Activated naive CD8-positive, alpha-beta T cell (primary cell): ENCODE results near the gene ATRNL1.
"Not testable (repeated sequence)": the region's sequence is repeated elsewhere in the genome, so short reads cannot be mapped to it uniquely, and the experiment has no call there.

ENCODE experiments used
- H3K27ac Mint-ChIP-seq: one replicate; pipeline ENCODE4 v1.8.0; 2021; ENCODE audit warnings: mixed read lengths
- H3K27me3 Mint-ChIP-seq: one replicate; pipeline ENCODE4 v1.8.0; 2021; ENCODE audit warnings: mixed read lengths
- H3K36me3 Mint-ChIP-seq: one replicate; pipeline ENCODE4 v1.8.0; 2021; ENCODE audit warnings: mixed read lengths
- H3K4me1 Mint-ChIP-seq: one replicate; pipeline ENCODE4 v1.8.0; 2021; ENCODE audit warnings: low read depth, mixed read lengths
- H3K4me3 Mint-ChIP-seq: one replicate; pipeline ENCODE4 v1.8.0; 2021; ENCODE audit warnings: mild to moderate bottlenecking, mixed read lengths
- H3K9me3 Mint-ChIP-seq: one replicate; pipeline ENCODE4 v1.8.0; 2021; ENCODE audit warnings: low read depth, mixed read lengths

ATRNL1 gene

GRCh38 chr10:115398026-115398425 is 304.9 kb downstream of the ATRNL1 start:
- H3K27me3 Mint-ChIP-seq, result no peaks in the 10 kb centered on the region
- H3K36me3 Mint-ChIP-seq, result no peaks in the 10 kb centered on the region
- peaks cover 14% of the 10 kb centered on the region for H3K9me3 Mint-ChIP-seq
- no peak overlapping the region for H3K4me3 Mint-ChIP-seq
- no peaks in the 10 kb centered on the region for H3K4me1 Mint-ChIP-seq
- no peak overlapping the region for H3K27ac Mint-ChIP-seq

DNA sequence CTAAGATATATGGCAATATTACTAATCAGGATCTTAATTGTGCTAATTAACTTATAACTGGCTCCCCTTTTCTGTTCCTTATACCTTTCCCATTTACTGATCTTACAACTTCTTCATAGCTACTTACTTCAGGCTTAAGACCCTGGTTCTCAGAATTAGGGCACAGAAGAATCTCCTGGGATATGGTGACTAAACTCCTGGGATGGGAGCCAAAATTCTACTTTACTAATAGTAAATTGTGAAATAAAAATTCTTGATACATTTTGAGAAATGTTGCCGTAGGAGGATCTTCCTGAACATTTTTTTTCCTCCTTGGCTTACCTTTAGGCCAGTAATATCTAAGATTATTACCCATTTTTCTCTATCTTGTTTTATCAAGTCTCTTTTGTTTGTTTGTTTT is 309.5 kb downstream of the ATRNL1 start:
- Mint-ChIP-seq H3K27me3 (no peaks in the 10 kb centered on the region), H3K9me3 (peaks cover 9% of the 10 kb centered on the region), H3K36me3 (no peaks in the 10 kb centered on the region), H3K4me1 (no peaks in the 10 kb centered on the region), H3K4me3 (no peak overlapping the region), H3K27ac (no peak overlapping the region)

DNA sequence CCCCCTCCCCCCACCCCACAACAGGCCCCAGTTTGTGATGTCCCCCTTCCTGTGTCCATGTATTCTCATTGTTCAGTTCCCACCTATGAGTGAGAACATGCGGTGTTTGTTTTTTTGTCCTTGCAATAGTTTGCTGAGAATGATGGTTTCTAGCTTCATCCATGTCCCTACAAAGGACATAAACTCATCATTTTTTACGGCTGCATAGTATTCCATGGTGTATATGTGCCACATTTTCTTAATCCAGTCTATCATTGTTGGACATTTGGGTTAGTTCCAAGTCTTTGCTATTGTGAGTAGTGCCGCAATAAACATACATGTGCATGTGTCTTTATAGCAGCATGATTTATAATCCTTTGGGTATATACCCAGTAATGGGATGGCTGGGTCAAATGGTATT is 312.7 kb downstream of the ATRNL1 start:
- not testable (repeated sequence) for H3K27ac Mint-ChIP-seq, H3K4me3 Mint-ChIP-seq, H3K27me3 Mint-ChIP-seq, H3K4me1 Mint-ChIP-seq, H3K36me3 Mint-ChIP-seq, H3K9me3 Mint-ChIP-seq

- no peaks in the 10 kb centered on the region for H3K4me1 Mint-ChIP-seq
- no peak overlapping the region for H3K27ac Mint-ChIP-seq
- peaks cover 7% of the 10 kb centered on the region for H3K9me3 Mint-ChIP-seq
- no peak overlapping the region for H3K4me3 Mint-ChIP-seq
- no peaks in the 10 kb centered on the region for H3K36me3 Mint-ChIP-seq
- no peaks in the 10 kb centered on the region for H3K27me3 Mint-ChIP-seq
Observed at GRCh38 chr10:115409347-115409746, 316.2 kb downstream of the ATRNL1 start.

- H3K9me3 Mint-ChIP-seq, result peaks cover 28% of the 10 kb centered on the region
- H3K36me3 Mint-ChIP-seq, result no peaks in the 10 kb centered on the region
Observed at GRCh38 chr10:115417585-115418265, 324.6 kb downstream of the ATRNL1 start.

GRCh38 chr10:115422624-115423023 is 329.5 kb downstream of the ATRNL1 start:
- H3K27ac Mint-ChIP-seq, result no peak overlapping the region
- H3K27me3 Mint-ChIP-seq, result no peaks in the 10 kb centered on the region
- no peak overlapping the region for H3K4me3 Mint-ChIP-seq
- no peaks in the 10 kb centered on the region for H3K36me3 Mint-ChIP-seq
- H3K4me1 Mint-ChIP-seq, result no peaks in the 10 kb centered on the region
- peaks cover 28% of the 10 kb centered on the region for H3K9me3 Mint-ChIP-seq

More at GRCh38 chr10:115417585-115418265, 324.6 kb downstream of the ATRNL1 start:
- H3K27ac Mint-ChIP-seq, result no peak overlapping the region
- H3K27me3 Mint-ChIP-seq, result no peaks in the 10 kb centered on the region
- no peaks in the 10 kb centered on the region for H3K4me1 Mint-ChIP-seq
- no peak overlapping the region for H3K4me3 Mint-ChIP-seq

GRCh38 chr10:115427611-115428010 is 334.4 kb downstream of the ATRNL1 start:
- H3K27ac Mint-ChIP-seq, result no peak overlapping the region
- H3K27me3 Mint-ChIP-seq, result no peaks in the 10 kb centered on the region
- H3K36me3 Mint-ChIP-seq, result no peaks in the 10 kb centered on the region
- H3K9me3 Mint-ChIP-seq, result no peaks in the 10 kb centered on the region
- H3K4me3 Mint-ChIP-seq, result no peak overlapping the region
- no peaks in the 10 kb centered on the region for H3K4me1 Mint-ChIP-seq

DNA sequence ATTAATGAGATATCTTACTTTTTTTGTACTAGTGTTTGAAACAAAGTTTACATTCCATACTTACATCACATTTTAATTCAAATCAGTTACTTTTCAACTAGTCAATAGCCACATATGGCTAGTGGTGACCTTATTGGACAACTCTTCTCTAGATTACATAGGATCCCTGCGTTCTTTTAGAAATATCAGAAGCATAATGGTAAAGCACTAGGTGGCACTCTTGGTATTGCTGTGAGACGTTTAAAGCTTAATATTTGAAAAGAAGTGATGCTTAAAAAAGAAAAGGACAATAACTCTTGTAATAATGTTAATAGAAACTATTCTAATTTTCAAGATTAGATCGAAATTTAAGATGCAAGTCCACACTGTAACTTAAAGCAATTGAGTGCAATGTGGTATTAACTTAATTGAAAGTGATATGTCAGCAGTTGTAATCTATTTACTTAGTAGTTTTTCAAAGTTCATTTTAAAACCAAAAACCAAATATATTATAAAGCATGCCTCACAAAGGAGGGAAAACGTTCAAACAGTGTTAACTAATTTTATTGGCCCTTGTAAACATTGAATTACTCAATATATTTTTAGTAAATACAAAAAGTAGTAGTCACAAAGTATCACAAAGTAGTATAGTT is 339.1 kb downstream of the ATRNL1 start:
- Mint-ChIP-seq H3K4me1 (no peaks in the 10 kb centered on the region), H3K27me3 (no peaks in the 10 kb centered on the region), H3K27ac (no peak overlapping the region), H3K4me3 (no peak overlapping the region), H3K36me3 (no peaks in the 10 kb centered on the region), H3K9me3 (no peaks in the 10 kb centered on the region)

DNA sequence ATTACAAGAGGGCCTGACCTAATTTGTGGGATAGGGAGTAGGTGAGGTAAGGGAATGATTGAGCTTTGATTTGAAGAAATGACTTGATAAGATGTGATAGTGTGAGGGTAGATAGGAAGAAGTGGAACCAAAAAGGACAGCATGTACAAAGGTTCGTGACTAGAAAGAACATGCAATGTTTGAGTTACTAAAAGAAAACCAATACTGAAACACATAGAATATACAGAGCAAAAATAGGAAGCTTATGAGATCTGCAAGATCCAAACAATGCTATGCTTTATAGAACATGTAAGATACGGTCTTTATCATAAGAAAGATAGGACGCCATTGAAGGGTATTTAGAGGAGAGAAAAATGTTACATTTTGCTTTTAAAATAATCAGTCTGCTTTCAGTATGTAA is 343.8 kb downstream of the ATRNL1 start:
- H3K9me3 Mint-ChIP-seq, result no peaks in the 10 kb centered on the region
- H3K27ac Mint-ChIP-seq, result no peak overlapping the region
- no peaks in the 10 kb centered on the region for H3K27me3 Mint-ChIP-seq
- H3K4me1 Mint-ChIP-seq, result no peaks in the 10 kb centered on the region
- H3K36me3 Mint-ChIP-seq, result no peaks in the 10 kb centered on the region
- H3K4me3 Mint-ChIP-seq, result no peak overlapping the region

GRCh38 chr10:115441907-115442545 is 348.9 kb downstream of the ATRNL1 start:
- Mint-ChIP-seq H3K4me3 (no peak overlapping the region), H3K27ac (no peak overlapping the region), H3K9me3 (no peaks in the 10 kb centered on the region), H3K27me3 (no peaks in the 10 kb centered on the region), H3K4me1 (no peaks in the 10 kb centered on the region), H3K36me3 (no peaks in the 10 kb centered on the region)

DNA sequence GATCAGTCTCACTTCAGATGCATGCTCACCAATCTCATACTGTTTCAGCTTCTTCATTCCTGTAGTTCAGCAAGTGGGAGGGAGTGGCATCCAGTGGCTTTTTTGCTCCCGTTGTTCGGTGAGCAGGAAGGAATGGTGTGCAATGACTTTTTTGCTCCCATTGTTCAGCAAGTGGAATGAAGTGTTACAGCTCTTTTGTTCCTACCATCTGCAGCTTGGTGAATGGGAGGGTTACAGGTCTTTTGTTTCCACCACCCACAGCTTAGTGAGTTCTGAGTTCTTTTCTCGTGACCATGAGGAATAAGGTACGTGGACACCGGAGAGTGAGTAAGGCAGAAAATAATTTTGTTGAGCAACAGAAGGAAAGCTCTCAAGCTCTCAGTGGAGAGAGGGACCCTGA is 363.6 kb downstream of the ATRNL1 start:
- Mint-ChIP-seq H3K4me3 (no peak overlapping the region), H3K4me1 (no peaks in the 10 kb centered on the region), H3K27ac (no peak overlapping the region)

DNA sequence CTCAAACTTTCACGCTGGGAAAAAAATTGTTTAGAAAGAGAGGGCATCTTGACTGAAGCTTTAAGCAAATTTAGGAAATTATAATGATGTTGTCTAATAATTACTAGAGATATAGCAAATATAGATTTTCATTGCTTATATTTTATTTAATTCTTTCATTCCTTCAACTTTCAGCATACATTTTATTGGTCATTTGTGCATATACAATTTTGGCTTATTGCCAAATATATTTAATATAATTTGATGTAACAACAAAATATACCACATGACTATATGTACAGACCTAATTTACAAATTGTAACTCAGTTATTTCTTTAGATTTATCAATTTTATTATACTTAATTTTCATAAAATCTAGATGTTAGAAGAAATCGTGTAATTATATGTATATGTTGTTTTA is 390.1 kb downstream of the ATRNL1 start:
- no peaks in the 10 kb centered on the region for H3K36me3 Mint-ChIP-seq
- no peaks in the 10 kb centered on the region for H3K9me3 Mint-ChIP-seq
- H3K27ac Mint-ChIP-seq, result no peak overlapping the region
- no peak overlapping the region for H3K4me3 Mint-ChIP-seq
- no peaks in the 10 kb centered on the region for H3K4me1 Mint-ChIP-seq
- no peaks in the 10 kb centered on the region for H3K27me3 Mint-ChIP-seq

More for the DNA sequence above, 363.6 kb downstream of the ATRNL1 start:
- no peaks in the 10 kb centered on the region for H3K27me3 Mint-ChIP-seq
- no peaks in the 10 kb centered on the region for H3K36me3 Mint-ChIP-seq
- peaks cover 7% of the 10 kb centered on the region for H3K9me3 Mint-ChIP-seq

GRCh38 chr10:115491526-115492140 is 398.5 kb downstream of the ATRNL1 start:
- H3K9me3 Mint-ChIP-seq, result peaks cover 23% of the 10 kb centered on the region
- no peaks in the 10 kb centered on the region for H3K4me1 Mint-ChIP-seq
- no peaks in the 10 kb centered on the region for H3K36me3 Mint-ChIP-seq
- H3K27ac Mint-ChIP-seq, result no peak overlapping the region
- H3K4me3 Mint-ChIP-seq, result no peak overlapping the region
- no peaks in the 10 kb centered on the region for H3K27me3 Mint-ChIP-seq

DNA sequence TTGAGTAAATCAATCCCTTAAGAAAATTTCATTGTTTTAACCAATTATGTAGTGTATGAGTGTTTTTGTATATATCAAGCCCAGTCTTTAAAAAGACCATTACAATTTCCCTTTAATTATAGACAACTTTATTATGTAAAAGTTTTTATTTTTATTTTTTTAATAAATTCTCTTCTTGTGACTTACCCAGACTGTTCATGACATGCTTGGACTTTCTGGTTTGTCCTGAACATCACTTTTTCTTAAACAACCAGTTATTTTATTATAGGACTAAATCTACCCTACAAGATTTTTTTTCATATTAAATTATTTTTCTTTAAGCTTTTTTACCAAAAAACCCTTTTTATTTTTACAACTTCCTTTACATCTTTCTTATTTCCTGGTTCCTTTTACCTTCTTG is 410.4 kb downstream of the ATRNL1 start:
- no peaks in the 10 kb centered on the region for H3K27me3 Mint-ChIP-seq
- H3K4me1 Mint-ChIP-seq, result no peaks in the 10 kb centered on the region
- H3K27ac Mint-ChIP-seq, result no peak overlapping the region
- H3K9me3 Mint-ChIP-seq, result peaks cover 22% of the 10 kb centered on the region
- H3K4me3 Mint-ChIP-seq, result no peak overlapping the region
- H3K36me3 Mint-ChIP-seq, result no peaks in the 10 kb centered on the region

DNA sequence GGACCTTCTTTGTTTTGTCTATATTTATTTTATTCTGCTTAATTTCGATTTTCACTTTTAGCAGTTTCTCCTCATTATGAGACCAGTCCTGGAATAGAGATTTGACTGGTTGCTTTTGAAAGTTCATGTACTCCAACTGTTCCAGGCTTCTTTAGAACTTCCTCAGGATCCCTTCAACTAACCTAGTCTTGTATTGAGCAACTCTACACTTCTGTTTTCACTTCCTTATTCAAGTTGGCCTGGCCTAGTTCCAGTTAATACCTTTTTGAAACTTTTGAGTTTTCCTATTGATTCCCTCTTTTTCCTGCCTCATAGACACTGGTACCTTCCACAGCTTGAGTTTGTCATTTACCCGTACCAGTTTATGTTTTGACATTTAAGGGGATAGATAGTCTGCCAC is 421.7 kb downstream of the ATRNL1 start:
- Mint-ChIP-seq H3K4me3 (no peak overlapping the region), H3K4me1 (no peaks in the 10 kb centered on the region), H3K9me3 (peaks cover 14% of the 10 kb centered on the region), H3K27me3 (no peaks in the 10 kb centered on the region), H3K36me3 (no peaks in the 10 kb centered on the region), H3K27ac (no peak overlapping the region)
